AG04450 (cell line): ENCODE measurements around the gene FRMD3. TPM values are rescaled to one million over a fixed set of nuclear protein-coding genes. Genes with fewer than 3 reads are reported as not detected.

Experiments used
- CTCF ChIA-PET: fragments of 300-600, 350-600 bp; formaldehyde crosslinking; extraction: SDS; loops from one replicate; lab custom pipeline; 2022; ENCODE audit warnings: antibody characterized with exemption, inconsistent platforms; lab: Charles Lee
- POLR2A ChIA-PET: fragments of 350-600 bp; formaldehyde crosslinking; extraction: SDS; loops from one replicate; lab custom pipeline; 2021; ENCODE audit warnings: antibody characterized with exemption, inconsistent platforms; lab: Yijun Ruan, JAX
- DNase-seq: peaks from one replicate; pipeline ENCODE4 v3.0.0-alpha.2; 2011; ENCODE audit warnings: low read depth, low spot score
- H3K27ac ChIP-seq: one replicate; pipeline ENCODE4 v1.5.1; 2012; ENCODE audit warnings: low read depth, low read length, control low read depth
- H3K27me3 ChIP-seq: one replicate; pipeline ENCODE4 v1.6.0; 2012; ENCODE audit warnings: low read length; ENCODE audit not compliant: control insufficient read depth, insufficient read depth
- H3K4me3 ChIP-seq: 2 replicates; pipeline ENCODE4 v1.5.1; 2011; ENCODE audit warnings: mild to moderate bottlenecking, low read depth, low read length, control low read depth
- H3K9me3 ChIP-seq: 2 replicates; pipeline ENCODE4 v1.5.1; 2012; ENCODE audit warnings: low read length; ENCODE audit not compliant: control insufficient read depth, insufficient read depth
- CTCF ChIP-seq: IDR thresholded peaks from 2 replicates; pipeline ENCODE4 v1.5.1; 2011; ENCODE audit warnings: low read depth, low read length, control low read depth, inconsistent platforms
- polyA plus RNA-seq: library from polyadenylated mRNA; depleted of rRNA; stranded (reverse); fragments of >200 nt; gene quantifications from 2 replicates; pipeline ENCODE4 v1.2.3, GENCODE V29; 2011

The FRMD3 gene
- polyA plus RNA-seq, 1 experiment: 0.10 TPM

DNA sequence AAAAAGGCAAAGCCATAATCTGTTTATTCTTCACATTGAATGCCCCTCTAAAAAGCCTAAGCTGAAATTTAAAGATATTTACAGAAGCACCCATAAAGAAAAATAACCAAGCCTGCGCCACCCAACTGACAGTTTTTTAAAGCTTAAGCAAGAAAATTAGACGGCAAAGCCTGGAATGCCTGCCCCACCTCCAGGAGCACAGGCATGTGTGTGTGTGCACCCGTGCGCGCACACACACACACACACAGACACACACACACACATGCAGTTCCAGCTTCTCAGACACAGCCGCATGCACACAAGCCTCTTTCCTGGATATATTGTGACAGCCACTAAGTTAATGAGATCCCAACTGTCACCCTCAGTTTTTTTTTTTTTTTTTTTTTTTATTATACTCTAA lies 88.2 kb downstream of the FRMD3 start:
- H3K4me3 ChIP-seq: no peak overlapping the region
- H3K9me3 ChIP-seq: peaks cover 5% of the 10 kb centered on the region; the same call in 1 of the 2 replicates
- no peaks in the 10 kb centered on the region for H3K27me3 ChIP-seq
- no peak for TF ChIP-seq CTCF
- H3K27ac ChIP-seq: no peak overlapping the region
- DNase-seq: no peak
- ChIA-PET CTCF (no interaction called here), POLR2A (no interaction called here)

- H3K4me3 ChIP-seq: no peak overlapping the region
- H3K27ac ChIP-seq: no peak overlapping the region
- ChIA-PET POLR2A (no interaction called here), CTCF (no interaction called here)
- H3K9me3 ChIP-seq: peaks cover 5% of the 10 kb centered on the region; the same call in 1 of the 2 replicates
- no peak for DNase-seq
- no peak for TF ChIP-seq CTCF
- no peaks in the 10 kb centered on the region for H3K27me3 ChIP-seq
Measured at GRCh38 chr9:83449166-83449565, 89.0 kb downstream of the FRMD3 start.

DNA sequence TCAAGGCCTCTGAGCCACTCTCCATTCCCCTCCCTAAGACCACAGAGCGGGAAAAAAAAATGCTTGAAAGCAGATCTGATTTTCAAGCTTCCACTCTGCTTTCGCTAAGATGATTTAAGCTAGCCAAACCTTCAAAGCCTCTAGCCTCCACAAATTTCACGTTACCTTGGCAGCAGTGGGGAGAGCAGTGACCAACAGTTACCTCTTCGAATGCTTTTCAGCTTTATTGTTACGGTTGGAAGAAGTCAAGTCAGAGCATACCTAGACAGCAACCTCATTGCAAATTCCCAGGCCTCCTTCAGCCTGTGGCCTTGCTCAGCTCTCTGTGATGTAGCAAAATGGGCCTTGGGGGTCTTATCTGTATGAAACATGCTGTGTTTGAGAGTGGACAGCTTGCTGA lies 89.6 kb downstream of the FRMD3 start:
- no peak overlapping the region for H3K27ac ChIP-seq
- ChIA-PET POLR2A (no interaction called here), CTCF (no interaction called here)
- TF ChIP-seq CTCF: no peak
- H3K27me3 ChIP-seq: no peaks in the 10 kb centered on the region
- peaks cover 5% of the 10 kb centered on the region; the same call in 1 of the 2 replicates for H3K9me3 ChIP-seq
- H3K4me3 ChIP-seq: no peak overlapping the region
- DNase-seq: no peak

DNA sequence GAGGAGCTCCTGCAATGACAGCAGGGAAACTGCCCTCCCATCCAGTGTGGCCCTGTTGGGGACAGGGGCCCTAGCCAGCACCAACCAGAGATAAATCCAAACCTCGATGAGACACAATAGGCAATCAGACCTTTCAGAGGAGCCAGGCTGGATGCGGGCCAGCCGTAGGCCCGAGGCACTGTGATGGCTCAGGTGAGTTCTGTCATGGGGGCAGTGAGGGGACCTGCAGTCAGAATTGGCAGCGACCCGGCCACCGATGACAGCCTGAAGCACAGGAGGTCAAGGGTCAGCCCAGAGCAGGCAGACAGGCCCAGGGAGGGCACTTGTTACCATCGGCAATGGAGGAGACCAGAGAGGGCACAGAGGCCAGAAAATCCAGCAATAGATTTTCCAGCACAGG lies 90.8 kb downstream of the FRMD3 start:
- Histone ChIP-seq H3K27ac (no peak overlapping the region), H3K9me3 (peaks cover 5% of the 10 kb centered on the region; the same call in 1 of the 2 replicates), H3K27me3 (no peaks in the 10 kb centered on the region), H3K4me3 (no peak overlapping the region)
- DNase-seq: no peak
- TF ChIP-seq CTCF: no peak
- ChIA-PET POLR2A (no interaction called here), CTCF (no interaction called here)

DNA sequence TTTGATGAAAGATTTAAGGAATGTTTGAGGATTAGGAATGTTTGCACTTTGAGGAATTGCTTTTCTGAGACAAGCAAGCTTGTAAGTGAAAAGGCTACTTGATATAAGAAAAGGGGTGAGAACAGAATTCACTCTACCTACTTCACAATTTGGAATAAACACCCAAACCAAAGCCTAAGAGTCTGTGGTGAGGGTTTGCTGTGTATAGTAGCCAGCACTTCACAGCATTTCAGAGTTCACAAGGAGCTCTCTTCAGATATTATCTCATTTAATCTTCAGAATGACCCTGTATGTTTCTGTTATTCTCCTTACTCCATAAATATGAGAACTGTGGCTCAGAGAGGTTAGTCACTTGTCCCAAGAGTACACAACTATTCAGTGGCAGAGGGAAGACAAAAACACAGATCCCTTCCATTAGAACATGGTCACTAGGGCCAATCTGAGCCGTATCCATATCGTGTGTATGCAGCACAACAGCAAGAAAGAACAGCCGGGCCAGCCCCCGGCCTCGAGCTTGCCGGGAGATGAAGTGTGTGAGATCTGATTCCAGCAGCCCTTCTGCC lies 92.4 kb downstream of the FRMD3 start:
- no peak for TF ChIP-seq CTCF
- CTCF ChIA-PET: no interaction called here
- Histone ChIP-seq H3K27ac (no peak overlapping the region), H3K4me3 (no peak overlapping the region), H3K9me3 (peaks cover 5% of the 10 kb centered on the region; the same call in 1 of the 2 replicates), H3K27me3 (no peaks in the 10 kb centered on the region)
- POLR2A ChIA-PET: no interaction called here
- no peak for DNase-seq
